ENCODE measurements around the gene IL1RAPL1.

IL1RAPL1 gene

GRCh38 chrX:29136904-29137303 lies 549.7 kb downstream of the IL1RAPL1 start:
- Mint-ChIP-seq H3K4me3 (no peak overlapping the region), H3K9me3 (no peaks in the 10 kb centered on the region), H3K36me3 (no peaks in the 10 kb centered on the region), H3K27me3 (no peaks in the 10 kb centered on the region), H3K27ac (no peak overlapping the region), H3K4me1 (no peaks in the 10 kb centered on the region)
- no peak for ATAC-seq

- no peaks in the 10 kb centered on the region for H3K4me1 Mint-ChIP-seq
- no peak overlapping the region for H3K27ac Mint-ChIP-seq
- H3K36me3 Mint-ChIP-seq, result no peaks in the 10 kb centered on the region
- H3K4me3 Mint-ChIP-seq, result no peak overlapping the region
- ATAC-seq, result no peak
- H3K9me3 Mint-ChIP-seq, result no peaks in the 10 kb centered on the region
- H3K27me3 Mint-ChIP-seq, result no peaks in the 10 kb centered on the region
Observed at GRCh38 chrX:29138003-29138402, 550.8 kb downstream of the IL1RAPL1 start.

GRCh38 chrX:29143356-29143755 lies 556.1 kb downstream of the IL1RAPL1 start:
- Mint-ChIP-seq H3K27ac (no peak overlapping the region), H3K4me1 (no peaks in the 10 kb centered on the region), H3K27me3 (no peaks in the 10 kb centered on the region), H3K36me3 (no peaks in the 10 kb centered on the region), H3K9me3 (peaks cover 3% of the 10 kb centered on the region), H3K4me3 (no peak overlapping the region)
- ATAC-seq, result no peak

DNA sequence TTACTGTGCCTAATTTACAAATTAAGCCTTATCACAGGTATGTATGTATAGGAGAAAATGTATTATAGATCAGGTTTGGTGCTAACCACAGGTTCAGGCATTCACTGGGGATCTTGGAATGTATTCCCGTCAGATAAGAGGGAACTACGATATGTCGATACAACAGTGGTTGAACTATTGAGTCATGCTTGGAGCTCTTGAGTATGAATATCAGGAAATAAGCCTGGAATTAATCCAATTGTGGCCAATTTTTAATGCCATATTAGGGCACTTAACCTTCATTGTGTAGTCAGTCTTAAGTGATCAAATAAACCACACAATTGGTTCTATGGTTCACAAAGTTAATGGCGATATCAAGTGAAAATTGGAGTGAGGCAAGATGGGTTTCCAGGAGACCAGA lies 556.5 kb downstream of the IL1RAPL1 start:
- Mint-ChIP-seq H3K4me3 (no peak overlapping the region), H3K27me3 (no peaks in the 10 kb centered on the region), H3K9me3 (peaks cover 3% of the 10 kb centered on the region), H3K27ac (no peak overlapping the region), H3K4me1 (no peaks in the 10 kb centered on the region), H3K36me3 (no peaks in the 10 kb centered on the region)
- ATAC-seq, result no peak

DNA sequence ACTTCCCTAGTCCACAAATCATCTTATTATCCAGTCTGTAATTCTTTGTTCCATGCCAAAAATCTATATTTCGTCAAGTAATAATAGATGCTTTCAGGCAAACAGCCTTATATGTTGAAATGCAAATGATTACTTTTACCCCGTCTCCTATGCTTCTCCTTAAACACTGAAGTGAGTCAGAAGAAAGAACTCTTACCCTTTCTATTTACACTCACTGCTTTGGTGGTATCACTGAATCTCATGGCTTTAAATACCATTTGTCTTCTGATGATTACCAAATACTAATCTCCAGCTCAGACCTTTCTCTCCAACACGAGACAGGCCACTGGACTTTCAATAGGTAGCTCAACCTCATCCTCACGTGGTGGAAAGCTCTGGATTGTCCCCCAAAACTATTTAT lies 558.1 kb downstream of the IL1RAPL1 start:
- no peaks in the 10 kb centered on the region for H3K27me3 Mint-ChIP-seq
- H3K36me3 Mint-ChIP-seq, result no peaks in the 10 kb centered on the region
- no peak overlapping the region for H3K27ac Mint-ChIP-seq
- no peak overlapping the region for H3K4me3 Mint-ChIP-seq
- no peak for ATAC-seq
- peaks cover 3% of the 10 kb centered on the region for H3K9me3 Mint-ChIP-seq
- H3K4me1 Mint-ChIP-seq, result no peaks in the 10 kb centered on the region

GRCh38 chrX:29148511-29148910 lies 561.3 kb downstream of the IL1RAPL1 start:
- no peak overlapping the region for H3K4me3 Mint-ChIP-seq
- ATAC-seq, result no peak
- no peaks in the 10 kb centered on the region for H3K36me3 Mint-ChIP-seq
- no peaks in the 10 kb centered on the region for H3K4me1 Mint-ChIP-seq
- H3K27me3 Mint-ChIP-seq, result no peaks in the 10 kb centered on the region
- H3K27ac Mint-ChIP-seq, result no peak overlapping the region
- peaks cover 3% of the 10 kb centered on the region for H3K9me3 Mint-ChIP-seq

DNA sequence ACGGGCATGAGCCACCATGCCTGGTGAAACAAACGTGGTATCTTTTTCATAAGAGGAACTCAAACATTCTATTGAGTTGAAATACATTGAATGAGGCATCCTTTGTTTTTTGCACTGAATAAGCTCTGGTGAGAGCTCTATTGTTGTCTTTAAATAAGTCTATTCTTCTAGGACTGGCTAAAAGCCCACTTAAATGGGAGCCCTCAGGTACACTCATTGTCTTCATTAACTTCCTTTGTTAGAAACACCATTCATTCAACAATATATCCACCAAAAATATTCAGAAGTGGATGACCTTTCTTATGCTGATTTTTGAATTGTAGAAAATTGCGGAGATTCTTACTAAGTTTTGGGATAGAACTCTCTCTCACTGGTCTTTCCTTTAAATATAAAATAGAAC lies 568.0 kb downstream of the IL1RAPL1 start:
- Mint-ChIP-seq H3K9me3 (no peaks in the 10 kb centered on the region), H3K27me3 (no peaks in the 10 kb centered on the region), H3K4me3 (no peak overlapping the region), H3K4me1 (no peaks in the 10 kb centered on the region), H3K27ac (no peak overlapping the region), H3K36me3 (no peaks in the 10 kb centered on the region)
- ATAC-seq, result no peak

GRCh38 chrX:29172880-29173279 lies 585.6 kb downstream of the IL1RAPL1 start:
- Mint-ChIP-seq H3K36me3 (no peaks in the 10 kb centered on the region), H3K9me3 (no peaks in the 10 kb centered on the region), H3K4me1 (no peaks in the 10 kb centered on the region), H3K27ac (no peak overlapping the region), H3K27me3 (no peaks in the 10 kb centered on the region), H3K4me3 (no peak overlapping the region)
- ATAC-seq, result no peak

DNA sequence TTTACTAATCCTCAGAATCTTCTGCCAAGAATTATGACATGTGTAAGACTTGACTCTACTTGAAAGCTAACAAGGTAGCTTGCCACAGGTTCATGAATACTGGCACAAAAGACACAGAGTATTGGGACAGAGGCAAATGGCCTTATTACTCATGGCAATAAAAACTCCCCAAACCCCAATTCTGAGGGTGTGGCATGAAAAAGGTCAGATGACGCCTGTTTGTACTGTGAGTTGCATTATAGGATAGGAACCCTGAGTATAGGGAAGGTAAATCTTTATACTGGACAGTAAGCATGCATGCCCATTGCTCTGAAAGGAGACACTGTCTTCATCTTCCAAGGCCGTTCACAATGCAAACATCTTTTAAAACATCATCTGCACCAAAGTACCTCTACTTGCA lies 600.0 kb downstream of the IL1RAPL1 start:
- H3K4me3 Mint-ChIP-seq, result no peak overlapping the region
- no peaks in the 10 kb centered on the region for H3K4me1 Mint-ChIP-seq
- no peak overlapping the region for H3K27ac Mint-ChIP-seq
- no peak for ATAC-seq
- H3K36me3 Mint-ChIP-seq, result no peaks in the 10 kb centered on the region
- no peaks in the 10 kb centered on the region for H3K27me3 Mint-ChIP-seq
- H3K9me3 Mint-ChIP-seq, result no peaks in the 10 kb centered on the region

DNA sequence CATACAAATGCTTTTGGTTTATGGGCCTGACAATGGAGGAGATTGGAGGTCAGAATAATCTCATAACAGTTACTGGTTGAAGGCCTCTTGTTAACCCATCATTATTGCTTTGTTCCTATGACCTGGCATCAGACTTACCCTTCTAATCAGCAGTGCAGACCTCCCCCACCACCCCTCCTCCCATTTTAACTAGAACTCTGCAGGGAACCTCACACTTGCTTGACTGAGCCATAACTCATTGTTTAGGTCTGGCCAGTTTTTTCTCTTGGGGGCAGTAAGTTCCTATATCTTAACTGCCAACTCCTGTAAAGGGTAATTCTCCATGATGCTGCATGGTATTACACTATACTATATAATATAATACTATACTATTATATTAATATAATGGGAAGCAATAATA lies 609.3 kb downstream of the IL1RAPL1 start:
- Mint-ChIP-seq H3K27ac (no peak overlapping the region), H3K4me3 (no peak overlapping the region), H3K27me3 (no peaks in the 10 kb centered on the region)

DNA sequence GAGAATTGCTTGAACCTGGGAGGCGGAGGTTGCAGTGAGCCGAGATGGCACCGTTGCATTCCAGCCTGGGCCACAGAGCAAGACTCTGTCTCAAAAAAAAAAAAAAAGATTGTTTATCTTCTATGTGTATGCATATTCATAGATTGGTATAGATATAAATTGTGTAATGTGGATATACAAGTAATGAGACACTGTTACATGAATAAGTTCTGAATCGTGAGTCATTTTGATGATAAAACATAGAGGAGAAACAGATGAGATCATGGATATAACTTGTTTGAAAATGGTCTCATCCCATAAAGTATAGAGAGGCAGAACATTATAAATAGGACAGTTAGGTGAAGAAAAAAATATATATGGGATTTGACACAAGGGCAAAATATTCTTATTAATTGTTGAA lies 628.0 kb downstream of the IL1RAPL1 start:
- Mint-ChIP-seq H3K4me3 (no peak overlapping the region), H3K9me3 (no peaks in the 10 kb centered on the region), H3K27me3 (no peaks in the 10 kb centered on the region), H3K27ac (no peak overlapping the region), H3K4me1 (no peaks in the 10 kb centered on the region), H3K36me3 (no peaks in the 10 kb centered on the region)
- ATAC-seq, result no peak

More for the DNA sequence above, 609.3 kb downstream of the IL1RAPL1 start:
- Mint-ChIP-seq H3K9me3 (no peaks in the 10 kb centered on the region), H3K4me1 (no peaks in the 10 kb centered on the region), H3K36me3 (no peaks in the 10 kb centered on the region)
- ATAC-seq, result no peak

- no peaks in the 10 kb centered on the region for H3K36me3 Mint-ChIP-seq
- no peak for ATAC-seq
- H3K4me1 Mint-ChIP-seq, result no peaks in the 10 kb centered on the region
- H3K4me3 Mint-ChIP-seq, result no peak overlapping the region
- no peaks in the 10 kb centered on the region for H3K27me3 Mint-ChIP-seq
- no peak overlapping the region for H3K27ac Mint-ChIP-seq
- H3K9me3 Mint-ChIP-seq, result no peaks in the 10 kb centered on the region
Observed at GRCh38 chrX:29225670-29226069, 638.4 kb downstream of the IL1RAPL1 start.

GRCh38 chrX:29229802-29230201 lies 642.6 kb downstream of the IL1RAPL1 start:
- H3K36me3 Mint-ChIP-seq, result no peaks in the 10 kb centered on the region
- no peak overlapping the region for H3K27ac Mint-ChIP-seq
- no peaks in the 10 kb centered on the region for H3K4me1 Mint-ChIP-seq
- ATAC-seq, result no peak
- H3K27me3 Mint-ChIP-seq, result no peaks in the 10 kb centered on the region
- H3K9me3 Mint-ChIP-seq, result no peaks in the 10 kb centered on the region
- no peak overlapping the region for H3K4me3 Mint-ChIP-seq

- no peaks in the 10 kb centered on the region for H3K9me3 Mint-ChIP-seq
Observed at GRCh38 chrX:29231800-29232199, 644.6 kb downstream of the IL1RAPL1 start.

GRCh38 chrX:29233592-29234183 lies 646.4 kb downstream of the IL1RAPL1 start:
- no peaks in the 10 kb centered on the region for H3K36me3 Mint-ChIP-seq
- H3K9me3 Mint-ChIP-seq, result no peaks in the 10 kb centered on the region
- no peaks in the 10 kb centered on the region for H3K27me3 Mint-ChIP-seq
- no peaks in the 10 kb centered on the region for H3K4me1 Mint-ChIP-seq
- H3K4me3 Mint-ChIP-seq, result no peak overlapping the region
- no peak for ATAC-seq
- no peak overlapping the region for H3K27ac Mint-ChIP-seq

More at GRCh38 chrX:29231800-29232199, 644.6 kb downstream of the IL1RAPL1 start:
- Mint-ChIP-seq H3K4me1 (no peaks in the 10 kb centered on the region), H3K27me3 (no peaks in the 10 kb centered on the region), H3K27ac (no peak overlapping the region), H3K4me3 (no peak overlapping the region), H3K36me3 (no peaks in the 10 kb centered on the region)
- no peak for ATAC-seq

DNA sequence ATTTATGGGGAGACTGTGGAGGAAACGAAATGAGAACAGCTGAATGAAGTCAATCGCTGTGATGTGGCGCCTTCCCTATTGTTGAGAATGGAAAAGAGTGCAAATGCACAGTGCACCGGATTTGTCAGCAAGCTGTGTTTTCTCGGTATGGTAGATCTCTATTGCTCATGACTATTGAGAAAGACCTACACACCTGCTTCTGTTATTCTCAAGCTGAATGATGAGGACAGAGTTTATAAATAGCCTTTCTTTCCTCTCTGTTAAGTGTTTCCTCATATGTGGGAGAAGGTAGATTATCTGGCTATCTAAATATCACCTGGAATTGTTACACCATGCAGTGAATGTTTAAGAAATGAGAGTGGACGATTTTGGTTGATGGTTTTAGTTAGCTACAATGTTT lies 650.7 kb downstream of the IL1RAPL1 start:
- no peak for ATAC-seq
- H3K9me3 Mint-ChIP-seq, result no peaks in the 10 kb centered on the region
- no peaks in the 10 kb centered on the region for H3K27me3 Mint-ChIP-seq
- no peaks in the 10 kb centered on the region for H3K4me1 Mint-ChIP-seq
- H3K4me3 Mint-ChIP-seq, result no peak overlapping the region
- H3K27ac Mint-ChIP-seq, result no peak overlapping the region
- H3K36me3 Mint-ChIP-seq, result no peaks in the 10 kb centered on the region

DNA sequence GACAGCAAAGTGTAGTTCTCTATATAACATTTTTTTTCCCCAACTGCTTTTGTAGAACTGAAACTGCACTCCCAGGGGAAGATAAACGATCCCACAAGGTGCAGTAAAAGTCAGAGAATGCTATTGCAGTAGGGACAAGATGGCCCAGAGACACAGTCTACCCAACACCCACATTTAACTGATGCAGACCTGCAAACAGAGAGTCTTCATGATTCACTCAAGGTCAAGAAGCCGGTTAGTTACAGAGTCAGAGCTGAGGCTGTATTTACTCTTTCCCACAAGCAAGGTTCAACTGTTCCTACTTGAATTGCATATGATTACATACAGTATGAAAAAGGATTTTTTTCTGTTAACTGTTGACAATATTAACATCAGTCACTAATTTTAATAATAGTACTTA lies 654.6 kb downstream of the IL1RAPL1 start:
- H3K4me1 Mint-ChIP-seq, result no peaks in the 10 kb centered on the region
- H3K4me3 Mint-ChIP-seq, result no peak overlapping the region
- ATAC-seq, result no peak
- H3K9me3 Mint-ChIP-seq, result peaks cover 5% of the 10 kb centered on the region
- H3K36me3 Mint-ChIP-seq, result no peaks in the 10 kb centered on the region
- H3K27me3 Mint-ChIP-seq, result no peaks in the 10 kb centered on the region
- H3K27ac Mint-ChIP-seq, result no peak overlapping the region

All from stimulated activated memory B cell treated with anti-CD40 and anti-IgM and Interleukin-4, amounts not matched to agents 10 μg/mL and 1 μg/mL and 100 μg/mL, for 72 hours (primary cell).